ENCODE results near the gene PRR5.

The PRR5 gene

GRCh38 chr22:44750481-44750880 lies 48.5 kb downstream of the PRR5 start:
- peaks cover 33 to 35% of the 10 kb centered on the region in 2 donors for H3K4me1 ChIP-seq (ENCODE audit: control insufficient read depth in 2 of 2, insufficient read depth in 2 of 2, low read length in 2 of 2)
- no peak overlapping the region for H3K9ac ChIP-seq (ENCODE audit: low read depth in 1 of 2, low read length in 2 of 2)
- no peaks in the 10 kb centered on the region for H3K36me3 ChIP-seq (ENCODE audit: control insufficient read depth in 2 of 2, insufficient read depth in 2 of 2, low read length in 2 of 2)
- H3K9me3 ChIP-seq (ENCODE audit: control insufficient read depth in 2 of 2, low read length in 2 of 2), result no peaks in the 10 kb centered on the region
- H3K27me3 ChIP-seq (ENCODE audit: control insufficient read depth in 2 of 2, insufficient read depth in 2 of 2, low read length in 2 of 2), result no peaks in the 10 kb centered on the region
- no peak overlapping the region for H3K4me3 ChIP-seq (ENCODE audit: low read length in 2 of 2)
- no peak overlapping the region for H3K27ac ChIP-seq (ENCODE audit: low read depth in 2 of 2, low read length in 2 of 2)

GRCh38 chr22:44752285-44753188 lies 50.5 kb downstream of the PRR5 start, which contains the start of gene ARHGAP8:
TSS of gene ARHGAP8 (plus strand) at chr22:44752575. CDS start at chr22:44786528, 33,953 bp downstream.
- peaks cover 0 to 2% of the 10 kb centered on the region in 2 donors for H3K27me3 ChIP-seq (ENCODE audit: control insufficient read depth in 2 of 2, insufficient read depth in 2 of 2, low read length in 2 of 2)
- peaks cover 27 to 30% of the 10 kb centered on the region in 2 donors for H3K4me1 ChIP-seq (ENCODE audit: control insufficient read depth in 2 of 2, insufficient read depth in 2 of 2, low read length in 2 of 2)
- peak within 1 kb of the TSS; percentile 64 to 72 for H3K4me3 ChIP-seq (ENCODE audit: low read length in 2 of 2)
- H3K27ac ChIP-seq (ENCODE audit: low read depth in 2 of 2, low read length in 2 of 2), result peak within 1 kb of the TSS; percentile 65 to 75
- no peaks in the 10 kb centered on the region for H3K36me3 ChIP-seq (ENCODE audit: control insufficient read depth in 2 of 2, insufficient read depth in 2 of 2, low read length in 2 of 2)
- no peaks in the 10 kb centered on the region for H3K9me3 ChIP-seq (ENCODE audit: control insufficient read depth in 2 of 2, low read length in 2 of 2)
- peak within 1 kb of the TSS; percentile 47 to 84 for H3K9ac ChIP-seq (ENCODE audit: low read depth in 1 of 2, low read length in 2 of 2)

GRCh38 chr22:44753189-44754042 lies 51.4 kb downstream of the PRR5 start:
- Histone ChIP-seq H3K4me3 (ENCODE audit: low read length in 2 of 2) (peak overlapping the region; percentile 64 to 72), H3K27ac (ENCODE audit: low read depth in 2 of 2, low read length in 2 of 2) (peak overlapping the region; percentile 65 to 75)

GRCh38 chr22:44754998-44755397 lies 53.0 kb downstream of the PRR5 start:
- Histone ChIP-seq H3K4me3 (ENCODE audit: low read length in 2 of 2) (peak overlapping the region in 1 of 2 donors; percentile 45), H3K9me3 (ENCODE audit: control insufficient read depth in 2 of 2, low read length in 2 of 2) (no peaks in the 10 kb centered on the region), H3K36me3 (ENCODE audit: control insufficient read depth in 2 of 2, insufficient read depth in 2 of 2, low read length in 2 of 2) (no peaks in the 10 kb centered on the region), H3K9ac (ENCODE audit: low read depth in 1 of 2, low read length in 2 of 2) (peak overlapping the region in 1 of 2 donors; percentile 15), H3K27me3 (ENCODE audit: control insufficient read depth in 2 of 2, insufficient read depth in 2 of 2, low read length in 2 of 2) (peaks cover 0 to 2% of the 10 kb centered on the region in 2 donors), H3K4me1 (ENCODE audit: control insufficient read depth in 2 of 2, insufficient read depth in 2 of 2, low read length in 2 of 2) (peaks cover 36 to 49% of the 10 kb centered on the region in 2 donors), H3K27ac (ENCODE audit: low read depth in 2 of 2, low read length in 2 of 2) (peak overlapping the region; percentile 75 to 86)

More at GRCh38 chr22:44753189-44754042, 51.4 kb downstream of the PRR5 start:
- H3K4me1 ChIP-seq (ENCODE audit: control insufficient read depth in 2 of 2, insufficient read depth in 2 of 2, low read length in 2 of 2), result peaks cover 28 to 36% of the 10 kb centered on the region in 2 donors
- H3K9me3 ChIP-seq (ENCODE audit: control insufficient read depth in 2 of 2, low read length in 2 of 2), result no peaks in the 10 kb centered on the region
- peaks cover 0 to 2% of the 10 kb centered on the region in 2 donors for H3K27me3 ChIP-seq (ENCODE audit: control insufficient read depth in 2 of 2, insufficient read depth in 2 of 2, low read length in 2 of 2)
- H3K36me3 ChIP-seq (ENCODE audit: control insufficient read depth in 2 of 2, insufficient read depth in 2 of 2, low read length in 2 of 2), result no peaks in the 10 kb centered on the region
- peak overlapping the region; percentile 47 to 84 for H3K9ac ChIP-seq (ENCODE audit: low read depth in 1 of 2, low read length in 2 of 2)

GRCh38 chr22:44755417-44755816 lies 53.4 kb downstream of the PRR5 start:
- Histone ChIP-seq H3K4me1 (ENCODE audit: control insufficient read depth in 2 of 2, insufficient read depth in 2 of 2, low read length in 2 of 2) (peaks cover 37 to 49% of the 10 kb centered on the region in 2 donors), H3K9ac (ENCODE audit: low read depth in 1 of 2, low read length in 2 of 2) (peak overlapping the region; percentile 15 to 24), H3K27me3 (ENCODE audit: control insufficient read depth in 2 of 2, insufficient read depth in 2 of 2, low read length in 2 of 2) (peaks cover 0 to 2% of the 10 kb centered on the region in 2 donors), H3K27ac (ENCODE audit: low read depth in 2 of 2, low read length in 2 of 2) (peak overlapping the region; percentile 75 to 86), H3K36me3 (ENCODE audit: control insufficient read depth in 2 of 2, insufficient read depth in 2 of 2, low read length in 2 of 2) (no peaks in the 10 kb centered on the region), H3K9me3 (ENCODE audit: control insufficient read depth in 2 of 2, low read length in 2 of 2) (no peaks in the 10 kb centered on the region), H3K4me3 (ENCODE audit: low read length in 2 of 2) (peak overlapping the region; percentile 39 to 57)

GRCh38 chr22:44755956-44756361 lies 54.0 kb downstream of the PRR5 start:
- Histone ChIP-seq H3K27me3 (ENCODE audit: control insufficient read depth in 2 of 2, insufficient read depth in 2 of 2, low read length in 2 of 2) (peaks cover 0 to 2% of the 10 kb centered on the region in 2 donors), H3K4me3 (ENCODE audit: low read length in 2 of 2) (peak overlapping the region; percentile 39 to 57), H3K9ac (ENCODE audit: low read depth in 1 of 2, low read length in 2 of 2) (peak overlapping the region; percentile 15 to 24), H3K36me3 (ENCODE audit: control insufficient read depth in 2 of 2, insufficient read depth in 2 of 2, low read length in 2 of 2) (no peaks in the 10 kb centered on the region), H3K9me3 (ENCODE audit: control insufficient read depth in 2 of 2, low read length in 2 of 2) (no peaks in the 10 kb centered on the region), H3K4me1 (ENCODE audit: control insufficient read depth in 2 of 2, insufficient read depth in 2 of 2, low read length in 2 of 2) (peaks cover 37 to 49% of the 10 kb centered on the region in 2 donors), H3K27ac (ENCODE audit: low read depth in 2 of 2, low read length in 2 of 2) (peak overlapping the region; percentile 75 to 86)

GRCh38 chr22:44758344-44758973 lies 56.5 kb downstream of the PRR5 start:
- Histone ChIP-seq H3K4me3 (ENCODE audit: low read length in 2 of 2) (no peak overlapping the region), H3K4me1 (ENCODE audit: control insufficient read depth in 2 of 2, insufficient read depth in 2 of 2, low read length in 2 of 2) (peaks cover 33 to 46% of the 10 kb centered on the region in 2 donors), H3K27ac (ENCODE audit: low read depth in 2 of 2, low read length in 2 of 2) (peak overlapping the region in 1 of 2 donors; percentile 9), H3K36me3 (ENCODE audit: control insufficient read depth in 2 of 2, insufficient read depth in 2 of 2, low read length in 2 of 2) (no peaks in the 10 kb centered on the region), H3K27me3 (ENCODE audit: control insufficient read depth in 2 of 2, insufficient read depth in 2 of 2, low read length in 2 of 2) (peaks cover 0 to 2% of the 10 kb centered on the region in 2 donors), H3K9me3 (ENCODE audit: control insufficient read depth in 2 of 2, low read length in 2 of 2) (no peaks in the 10 kb centered on the region), H3K9ac (ENCODE audit: low read depth in 1 of 2, low read length in 2 of 2) (peak overlapping the region in 1 of 2 donors; percentile 5)

- Histone ChIP-seq H3K36me3 (ENCODE audit: control insufficient read depth in 2 of 2, insufficient read depth in 2 of 2, low read length in 2 of 2) (no peaks in the 10 kb centered on the region), H3K27ac (ENCODE audit: low read depth in 2 of 2, low read length in 2 of 2) (no peak overlapping the region), H3K9me3 (ENCODE audit: control insufficient read depth in 2 of 2, low read length in 2 of 2) (no peaks in the 10 kb centered on the region), H3K27me3 (ENCODE audit: control insufficient read depth in 2 of 2, insufficient read depth in 2 of 2, low read length in 2 of 2) (peaks cover 0 to 2% of the 10 kb centered on the region in 2 donors), H3K4me1 (ENCODE audit: control insufficient read depth in 2 of 2, insufficient read depth in 2 of 2, low read length in 2 of 2) (peaks cover 28 to 41% of the 10 kb centered on the region in 2 donors), H3K4me3 (ENCODE audit: low read length in 2 of 2) (no peak overlapping the region), H3K9ac (ENCODE audit: low read depth in 1 of 2, low read length in 2 of 2) (no peak overlapping the region)
Observed at GRCh38 chr22:44759001-44759400, 57.0 kb downstream of the PRR5 start.

GRCh38 chr22:44759430-44760310 lies 57.7 kb downstream of the PRR5 start:
- Histone ChIP-seq H3K27me3 (ENCODE audit: control insufficient read depth in 2 of 2, insufficient read depth in 2 of 2, low read length in 2 of 2) (peaks cover 0 to 2% of the 10 kb centered on the region in 2 donors), H3K4me3 (ENCODE audit: low read length in 2 of 2) (no peak overlapping the region), H3K36me3 (ENCODE audit: control insufficient read depth in 2 of 2, insufficient read depth in 2 of 2, low read length in 2 of 2) (no peaks in the 10 kb centered on the region), H3K9ac (ENCODE audit: low read depth in 1 of 2, low read length in 2 of 2) (peak overlapping the region in 1 of 2 donors; percentile 6), H3K4me1 (ENCODE audit: control insufficient read depth in 2 of 2, insufficient read depth in 2 of 2, low read length in 2 of 2) (peaks cover 24 to 36% of the 10 kb centered on the region in 2 donors), H3K27ac (ENCODE audit: low read depth in 2 of 2, low read length in 2 of 2) (no peak overlapping the region), H3K9me3 (ENCODE audit: control insufficient read depth in 2 of 2, low read length in 2 of 2) (no peaks in the 10 kb centered on the region)

Measured in mucosa of rectum (tissue), 2 donors.